Endothelial cell of hepatic sinusoid (primary cell): ENCODE data around the gene ZEB1.
"Not testable (repeated sequence)": the region's sequence is repeated elsewhere in the genome, so short reads cannot be mapped to it uniquely, and the experiment has no call there.

Experiments
- in situ Hi-C: cut with HindIII; loops from 2 replicates; pipeline ENCODE4 v1.10.0; 2017; ENCODE audit warnings: low sequenced_read_pairs

ZEB1 gene

GRCh38 chr10:31413325-31413724 lies 94.3 kb downstream of the ZEB1 start:
- in situ Hi-C loops = no loop called here

GRCh38 chr10:31418481-31418880 lies 99.5 kb downstream of the ZEB1 start:
- in situ Hi-C loops = no loop called here

- in situ Hi-C loops = no loop called here
Measured at GRCh38 chr10:31419394-31420063, 100.5 kb downstream of the ZEB1 start.

- in situ Hi-C loops = no loop called here
Measured at GRCh38 chr10:31421322-31421721, 102.3 kb downstream of the ZEB1 start.

- in situ Hi-C loops = no loop called here
Measured at GRCh38 chr10:31422634-31423033, 103.6 kb downstream of the ZEB1 start.

- in situ Hi-C loops = no loop called here
Measured at GRCh38 chr10:31424473-31424872, 105.5 kb downstream of the ZEB1 start.

GRCh38 chr10:31426401-31426800 lies 107.4 kb downstream of the ZEB1 start:
- in situ Hi-C loops = no loop called here

GRCh38 chr10:31427334-31427733 lies 108.3 kb downstream of the ZEB1 start:
- in situ Hi-C loops = not testable (repeated sequence)

- in situ Hi-C loops = not testable (repeated sequence)
Measured at GRCh38 chr10:31428499-31428898, 109.5 kb downstream of the ZEB1 start.

GRCh38 chr10:31431021-31431420 lies 112.0 kb downstream of the ZEB1 start:
- in situ Hi-C loops = no loop called here

- in situ Hi-C loops = no loop called here
Measured at GRCh38 chr10:31437959-31438358, 118.9 kb downstream of the ZEB1 start.

GRCh38 chr10:31451766-31452165 lies 132.8 kb downstream of the ZEB1 start:
- in situ Hi-C loops = no loop called here

GRCh38 chr10:31456468-31456867 lies 137.5 kb downstream of the ZEB1 start:
- in situ Hi-C loops = no loop called here

GRCh38 chr10:31457858-31458257 lies 138.8 kb downstream of the ZEB1 start:
- in situ Hi-C loops = no loop called here

- in situ Hi-C loops = no loop called here
Measured at GRCh38 chr10:31458974-31459373, 140.0 kb downstream of the ZEB1 start.

- in situ Hi-C loops = no loop called here
Measured at GRCh38 chr10:31460242-31460641, 141.2 kb downstream of the ZEB1 start.

GRCh38 chr10:31464552-31464951 lies 145.5 kb downstream of the ZEB1 start:
- in situ Hi-C loops = no loop called here

- in situ Hi-C loops = no loop called here
Measured at GRCh38 chr10:31466313-31466712, 147.3 kb downstream of the ZEB1 start.

GRCh38 chr10:31467791-31468535 lies 148.9 kb downstream of the ZEB1 start:
- in situ Hi-C loops = no loop called here

GRCh38 chr10:31468536-31468859 lies 149.5 kb downstream of the ZEB1 start:
- in situ Hi-C loops = no loop called here

GRCh38 chr10:31475519-31475918 lies 156.5 kb downstream of the ZEB1 start:
- in situ Hi-C loops = no loop called here

- in situ Hi-C loops = no loop called here
Measured at GRCh38 chr10:31476088-31476487, 157.1 kb downstream of the ZEB1 start.

- in situ Hi-C loops = no loop called here
Measured at GRCh38 chr10:31477584-31477983, 158.6 kb downstream of the ZEB1 start.
